Pulmonary artery endothelial cell (primary cell): ENCODE results near the gene PMVK. TPM values are rescaled to one million over a fixed set of nuclear protein-coding genes. Genes with fewer than 3 reads are reported as not detected.
A peak's percentile ranks its signal among the peaks of the same experiment; 100 is the strongest.
"Not testable (repeated sequence)": the region's sequence is repeated elsewhere in the genome, so short reads cannot be mapped to it uniquely, and the experiment has no call there.

ENCODE experiments used
- DNase-seq: peaks from one replicate; pipeline ENCODE4 v3.0.0-alpha.2; 2011; ENCODE audit warnings: low read depth, low spot score
- total RNA-seq: library from RNA; depleted of rRNA; stranded (reverse); fragments of >200 nt; gene quantifications from 2 replicates; pipeline ENCODE4 v1.2.3, GENCODE V29; 2014

PMVK gene
- total RNA-seq, 1 donor from 2014 or later: 13.9 TPM

GRCh38 chr1:154925335-154926170, 11.0 kb downstream of the PMVK start:
- no peak for DNase-seq

- DNase-seq: no peak
These were observed 12.8 kb downstream of the PMVK start for GRCh38 chr1:154923695-154924094.

GRCh38 chr1:154913273-154913672, 23.2 kb downstream of the PMVK start:
- no peak for DNase-seq

GRCh38 chr1:154912755-154913154, 23.8 kb downstream of the PMVK start:
- no peak for DNase-seq

GRCh38 chr1:154911691-154912550, 24.6 kb downstream of the PMVK start:
- DNase-seq: no peak

GRCh38 chr1:154910851-154911250, 25.7 kb downstream of the PMVK start:
- no peak for DNase-seq

GRCh38 chr1:154908937-154909336, 27.6 kb downstream of the PMVK start:
- no peak for DNase-seq

GRCh38 chr1:154908129-154908528, 28.4 kb downstream of the PMVK start:
- DNase-seq: not testable (repeated sequence)

- no peak for DNase-seq
These were observed 29.9 kb downstream of the PMVK start for GRCh38 chr1:154906621-154907081.

GRCh38 chr1:154902938-154903566, 33.5 kb downstream of the PMVK start:
- no peak for DNase-seq

- no peak for DNase-seq
These were observed 34.9 kb downstream of the PMVK start for GRCh38 chr1:154901591-154901990.

GRCh38 chr1:154899041-154899440, 37.5 kb downstream of the PMVK start:
- no peak for DNase-seq

GRCh38 chr1:154896771-154897286, 39.7 kb downstream of the PMVK start:
- no peak for DNase-seq

- DNase-seq: no peak
These were observed 40.7 kb downstream of the PMVK start for GRCh38 chr1:154895798-154896197.

- DNase-seq: no peak
These were observed 45.1 kb downstream of the PMVK start for GRCh38 chr1:154891452-154891851.

- DNase-seq: no peak
These were observed 47.8 kb downstream of the PMVK start for GRCh38 chr1:154888757-154889156.

GRCh38 chr1:154886281-154887015, 50.1 kb downstream of the PMVK start:
- DNase-seq: no peak

GRCh38 chr1:154884869-154885701, 51.4 kb downstream of the PMVK start:
- peak; percentile 57 for DNase-seq

GRCh38 chr1:154883919-154884868, 52.3 kb downstream of the PMVK start:
- DNase-seq: no peak
